Measurements from ENCODE around the gene EARS2. TPM values are rescaled to one million over a fixed set of nuclear protein-coding genes. Genes with fewer than 3 reads are reported as not detected.
"Not testable (repeated sequence)": the region's sequence is repeated elsewhere in the genome, so short reads cannot be mapped to it uniquely, and the experiment has no call there.

EARS2 gene
- total RNA-seq, 4 donors from 2014 or later: 13.8 to 37.4 (median 28.0) TPM

DNA sequence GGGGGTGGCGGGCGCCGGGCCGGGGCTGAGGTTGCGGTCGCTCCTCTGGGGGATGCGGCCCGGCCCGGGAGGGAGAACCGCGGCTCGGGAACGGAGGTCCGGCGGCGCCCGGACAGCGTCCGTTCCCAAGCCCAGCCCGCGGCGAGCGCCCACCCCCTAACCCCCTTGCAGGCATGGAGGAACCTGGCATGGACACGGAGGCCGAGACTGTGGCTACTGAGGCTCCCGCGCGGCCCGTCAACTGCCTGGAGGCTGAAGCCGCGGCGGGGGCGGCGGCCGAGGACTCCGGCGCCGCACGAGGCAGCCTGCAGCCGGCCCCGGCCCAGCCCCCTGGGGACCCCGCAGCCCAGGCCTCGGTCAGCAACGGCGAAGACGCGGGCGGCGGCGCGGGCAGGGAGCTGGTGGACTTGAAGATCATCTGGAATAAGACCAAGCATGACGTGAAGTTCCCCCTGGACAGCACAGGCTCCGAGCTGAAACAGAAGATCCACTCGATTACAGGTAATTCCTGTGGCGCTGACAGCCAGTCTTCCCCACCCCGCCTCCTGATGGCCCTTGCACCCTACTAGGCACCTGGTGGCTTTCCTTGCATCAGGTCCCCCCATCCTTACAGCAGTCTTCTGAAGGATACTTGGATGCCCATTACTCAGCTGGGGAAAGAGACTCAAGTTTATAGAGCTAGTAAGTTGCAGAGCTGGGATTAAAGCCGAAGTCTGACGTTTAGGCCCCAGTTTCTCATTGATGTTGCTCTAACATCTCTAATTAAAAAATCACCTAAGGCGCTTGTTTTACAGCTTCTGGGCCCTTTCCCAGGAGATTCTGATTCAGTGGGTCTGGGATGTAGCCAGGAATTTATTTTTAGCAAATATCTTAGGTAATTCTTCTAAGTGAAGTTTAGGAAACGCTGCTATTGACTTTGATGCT, 891 bp upstream of the EARS2 start:
- no peak for DNase-seq
- H3K4me3 ChIP-seq: peak overlapping the region; percentile 86 to 99 (median 93)
- H3K27ac ChIP-seq: peak overlapping the region; percentile 83 to 94 (median 84)
- peaks cover 0 to 31% (median 0%) of the 10 kb centered on the region in 3 donors for H3K36me3 ChIP-seq
- no peaks in the 10 kb centered on the region for H3K27me3 ChIP-seq
- TF ChIP-seq, protein P1, sequence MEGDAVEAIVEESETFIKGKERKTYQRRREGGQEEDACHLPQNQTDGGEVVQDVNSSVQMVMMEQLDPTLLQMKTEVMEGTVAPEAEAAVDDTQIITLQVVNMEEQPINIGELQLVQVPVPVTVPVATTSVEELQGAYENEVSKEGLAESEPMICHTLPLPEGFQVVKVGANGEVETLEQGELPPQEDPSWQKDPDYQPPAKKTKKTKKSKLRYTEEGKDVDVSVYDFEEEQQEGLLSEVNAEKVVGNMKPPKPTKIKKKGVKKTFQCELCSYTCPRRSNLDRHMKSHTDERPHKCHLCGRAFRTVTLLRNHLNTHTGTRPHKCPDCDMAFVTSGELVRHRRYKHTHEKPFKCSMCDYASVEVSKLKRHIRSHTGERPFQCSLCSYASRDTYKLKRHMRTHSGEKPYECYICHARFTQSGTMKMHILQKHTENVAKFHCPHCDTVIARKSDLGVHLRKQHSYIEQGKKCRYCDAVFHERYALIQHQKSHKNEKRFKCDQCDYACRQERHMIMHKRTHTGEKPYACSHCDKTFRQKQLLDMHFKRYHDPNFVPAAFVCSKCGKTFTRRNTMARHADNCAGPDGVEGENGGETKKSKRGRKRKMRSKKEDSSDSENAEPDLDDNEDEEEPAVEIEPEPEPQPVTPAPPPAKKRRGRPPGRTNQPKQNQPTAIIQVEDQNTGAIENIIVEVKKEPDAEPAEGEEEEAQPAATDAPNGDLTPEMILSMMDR (IDR thresholded peaks at IDR 0.05): no peak
- TF ChIP-seq POLR2A (IDR thresholded peaks at IDR 0.05): no peak
- no peaks in the 10 kb centered on the region for H3K9me3 ChIP-seq
- H3K4me1 ChIP-seq: peaks cover 0 to 26% (median 0%) of the 10 kb centered on the region in 4 donors

DNA sequence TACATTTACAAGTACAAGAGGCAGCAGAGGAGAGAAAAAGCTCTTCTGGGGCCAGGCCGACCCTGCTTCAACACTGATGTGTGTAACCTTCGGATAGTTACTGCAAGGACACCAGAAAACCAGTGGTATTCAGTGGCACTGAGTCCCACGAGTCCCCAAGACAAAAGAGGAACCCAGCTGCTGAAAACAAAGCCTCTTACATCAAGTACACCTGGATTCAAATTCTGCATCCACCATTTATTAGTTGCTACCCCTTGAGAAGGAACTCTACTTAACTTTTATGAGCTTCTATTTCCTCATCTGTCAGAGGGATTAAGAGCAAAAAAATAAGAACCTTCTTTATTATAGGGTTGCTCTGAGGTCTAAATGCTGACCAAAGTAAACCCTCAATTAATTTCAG, 2.6 kb downstream of the EARS2 start:
- H3K4me1 ChIP-seq: peaks cover 0 to 26% (median 0%) of the 10 kb centered on the region in 4 donors
- peaks cover 0 to 33% (median 0%) of the 10 kb centered on the region in 3 donors for H3K36me3 ChIP-seq
- H3K27ac ChIP-seq: no peak overlapping the region
- no peaks in the 10 kb centered on the region for H3K27me3 ChIP-seq
- DNase-seq: no peak
- no peak overlapping the region for H3K4me3 ChIP-seq
- H3K9me3 ChIP-seq: no peaks in the 10 kb centered on the region
- TF ChIP-seq POLR2A (IDR thresholded peaks at IDR 0.05): no peak
- TF ChIP-seq, protein P1 (IDR thresholded peaks at IDR 0.05): no peak

DNA sequence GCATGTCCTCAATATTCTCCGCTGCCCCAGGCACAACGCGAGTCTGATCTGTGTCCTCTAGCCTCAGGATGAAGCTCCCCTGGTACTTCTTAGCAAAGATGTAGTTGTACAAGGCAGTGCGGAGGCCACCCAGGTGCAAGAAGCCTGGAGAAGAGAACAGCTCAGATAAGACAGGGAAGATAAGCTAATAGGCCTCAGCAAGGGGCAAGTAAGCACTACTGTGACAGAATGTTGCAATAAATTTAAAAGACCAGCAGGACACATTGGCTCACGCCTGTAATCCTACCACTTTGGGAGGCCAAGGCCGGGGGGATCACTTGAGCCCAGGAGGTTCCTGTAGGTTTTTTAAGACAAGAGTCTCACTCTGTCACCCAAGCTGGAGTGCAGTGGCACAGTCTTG, 5.0 kb downstream of the EARS2 start:
- no peaks in the 10 kb centered on the region for H3K27me3 ChIP-seq
- H3K27ac ChIP-seq: no peak overlapping the region
- H3K4me3 ChIP-seq: no peak overlapping the region
- H3K36me3 ChIP-seq: peaks cover 0 to 47% (median 0%) of the 10 kb centered on the region in 3 donors
- no peaks in the 10 kb centered on the region for H3K9me3 ChIP-seq
- DNase-seq: no peak
- H3K4me1 ChIP-seq: peaks cover 0 to 11% (median 0%) of the 10 kb centered on the region in 4 donors
- no peak for TF ChIP-seq POLR2A (IDR thresholded peaks at IDR 0.05)
- TF ChIP-seq, protein P1 (IDR thresholded peaks at IDR 0.05): no peak

DNA sequence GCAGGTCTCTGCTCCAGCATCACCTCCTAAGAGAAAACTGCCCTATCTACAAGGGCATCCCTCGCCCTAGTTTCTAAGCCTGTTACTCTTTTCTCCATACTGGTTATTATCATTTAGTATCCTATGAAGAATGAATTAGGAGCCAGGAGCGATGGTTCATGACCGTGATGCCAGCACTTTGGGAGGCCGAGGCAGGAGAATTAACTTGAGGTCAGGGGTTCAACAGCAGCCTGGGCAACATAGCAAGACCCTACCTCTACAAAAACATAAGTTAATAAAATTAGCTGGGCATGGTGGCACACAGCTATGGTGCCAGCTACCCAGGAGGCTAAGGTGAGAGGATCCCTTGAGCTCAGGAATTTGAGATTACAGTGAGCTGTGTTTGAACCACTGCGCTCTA, 7.2 kb downstream of the EARS2 start:
- H3K4me1 ChIP-seq: no peaks in the 10 kb centered on the region
- H3K27me3 ChIP-seq: no peaks in the 10 kb centered on the region
- no peak overlapping the region for H3K27ac ChIP-seq
- peaks cover 0 to 66% (median 0%) of the 10 kb centered on the region in 3 donors for H3K36me3 ChIP-seq
- no peaks in the 10 kb centered on the region for H3K9me3 ChIP-seq
- no peak for DNase-seq
- no peak for TF ChIP-seq POLR2A (IDR thresholded peaks at IDR 0.05)
- TF ChIP-seq, protein P1 (IDR thresholded peaks at IDR 0.05): no peak
- H3K4me3 ChIP-seq: no peak overlapping the region

DNA sequence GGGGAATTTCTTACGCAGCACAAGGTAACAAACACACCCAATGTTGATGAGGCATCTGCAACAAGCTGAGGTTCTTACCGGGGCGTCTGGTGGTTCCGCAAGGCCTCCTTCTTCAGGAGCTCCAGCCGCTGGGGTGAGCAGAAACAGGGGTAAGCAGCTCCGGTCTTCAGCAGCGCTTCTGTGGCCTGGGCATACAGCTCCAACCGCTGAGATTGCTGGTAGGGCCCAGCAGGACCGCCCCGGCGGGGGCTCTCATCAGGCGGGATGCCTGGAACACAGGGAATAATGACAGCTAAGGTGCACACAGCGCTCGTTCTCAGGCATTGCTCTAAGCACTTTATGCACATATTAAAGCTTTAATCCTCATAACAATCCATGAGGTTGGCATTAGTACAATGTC, 12.7 kb downstream of the EARS2 start:
- Histone ChIP-seq H3K4me1 (no peaks in the 10 kb centered on the region), H3K27ac (no peak overlapping the region), H3K36me3 (peaks cover 0 to 73% (median 0%) of the 10 kb centered on the region in 3 donors), H3K4me3 (no peak overlapping the region), H3K9me3 (no peaks in the 10 kb centered on the region), H3K27me3 (no peaks in the 10 kb centered on the region)
- TF ChIP-seq, protein P1 (IDR thresholded peaks at IDR 0.05): no peak
- TF ChIP-seq POLR2A (IDR thresholded peaks at IDR 0.05): no peak
- DNase-seq: no peak

DNA sequence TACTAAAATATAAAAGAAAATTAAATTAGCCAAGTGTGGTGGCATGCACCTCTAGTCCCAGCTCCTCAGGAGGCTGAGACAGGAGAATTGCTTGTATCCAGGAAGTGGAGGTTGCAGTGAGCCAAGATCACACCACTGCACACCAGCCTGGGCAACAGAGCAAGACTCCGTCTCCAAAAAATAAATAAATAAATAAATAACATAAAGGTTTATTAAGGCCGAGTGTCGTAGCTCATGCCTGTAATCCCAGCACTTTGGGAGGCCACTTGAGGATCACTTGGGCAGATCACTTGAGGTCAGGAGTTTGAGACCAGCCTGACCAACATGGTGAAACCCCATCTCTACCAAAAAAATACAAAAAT, 16.4 kb downstream of the EARS2 start:
- H3K9me3 ChIP-seq, H3K4me3 ChIP-seq, H3K27me3 ChIP-seq, DNase-seq, H3K27ac ChIP-seq, H3K4me1 ChIP-seq: not testable (repeated sequence)
- H3K36me3 ChIP-seq: peaks cover 0 to 47% (median 0%) of the 10 kb centered on the region in 3 donors
